Activated B cell treated with CpG ODN at 0.5 μM for 24 hours (primary cell): ENCODE data around the gene UPF3B. TPM values are rescaled to one million over a fixed set of nuclear protein-coding genes. Genes with fewer than 3 reads are reported as not detected.

Experiments used
- ATAC-seq: fragments of 200-7000 bp; cut with Tn5 transposase; one replicate; pipeline ENCODE4 v1.10.0; 2021; ENCODE audit warnings: low read depth, mild to moderate bottlenecking, moderate library complexity
- CTCF ChIA-PET: fragments of 350-600 bp; sonication (Branson Sonifier 250); formaldehyde crosslinking; loops from one replicate; lab custom pipeline; 2021; ENCODE audit warnings: antibody characterized with exemption; lab: Charles Lee
- POLR2A ChIA-PET: fragments of 350-600 bp; sonication (Branson Sonifier 250); formaldehyde crosslinking; loops from one replicate; lab custom pipeline; 2021; ENCODE audit warnings: antibody characterized with exemption; lab: Charles Lee
- DNase-seq: peaks from one replicate; pipeline ENCODE4 v3.0.0; 2022
- H3K27ac Mint-ChIP-seq: one replicate; pipeline ENCODE4 v1.8.0; 2020; ENCODE audit warnings: mixed read lengths
- H3K27me3 Mint-ChIP-seq: one replicate; pipeline ENCODE4 v1.8.0; 2021; ENCODE audit warnings: mixed read lengths
- H3K36me3 Mint-ChIP-seq: one replicate; pipeline ENCODE4 v1.8.0; 2021; ENCODE audit warnings: low read depth, mixed read lengths
- H3K4me1 Mint-ChIP-seq: one replicate; pipeline ENCODE4 v1.8.0; 2021; ENCODE audit warnings: mixed read lengths
- H3K4me3 Mint-ChIP-seq: one replicate; pipeline ENCODE4 v1.8.0; 2020; ENCODE audit warnings: mild to moderate bottlenecking, mixed read lengths
- H3K9me3 Mint-ChIP-seq: one replicate; pipeline ENCODE4 v1.8.0; 2020; ENCODE audit warnings: mixed read lengths
- intact Hi-C: fragments of 100-400 bp; cut with micrococcal nuclease; formaldehyde crosslinking; loops from one replicate; pipeline ENCODE4 v1.15.1; 2024
- total RNA-seq: library from RNA; stranded (reverse); gene quantifications from 2 replicates; pipeline ENCODE4 v1.2.3, GENCODE V29; 2022
- TF ChIP-seq, protein P1 (sequence below): fragments of 200-600 bp; IDR thresholded peaks from one replicate; pipeline ENCODE4 v1.8.0; 2022; ENCODE audit warnings: antibody characterized with exemption, mild to moderate bottlenecking

The UPF3B gene
- total RNA-seq, 1 donor from 2014 or later: 14.0 TPM

DNA sequence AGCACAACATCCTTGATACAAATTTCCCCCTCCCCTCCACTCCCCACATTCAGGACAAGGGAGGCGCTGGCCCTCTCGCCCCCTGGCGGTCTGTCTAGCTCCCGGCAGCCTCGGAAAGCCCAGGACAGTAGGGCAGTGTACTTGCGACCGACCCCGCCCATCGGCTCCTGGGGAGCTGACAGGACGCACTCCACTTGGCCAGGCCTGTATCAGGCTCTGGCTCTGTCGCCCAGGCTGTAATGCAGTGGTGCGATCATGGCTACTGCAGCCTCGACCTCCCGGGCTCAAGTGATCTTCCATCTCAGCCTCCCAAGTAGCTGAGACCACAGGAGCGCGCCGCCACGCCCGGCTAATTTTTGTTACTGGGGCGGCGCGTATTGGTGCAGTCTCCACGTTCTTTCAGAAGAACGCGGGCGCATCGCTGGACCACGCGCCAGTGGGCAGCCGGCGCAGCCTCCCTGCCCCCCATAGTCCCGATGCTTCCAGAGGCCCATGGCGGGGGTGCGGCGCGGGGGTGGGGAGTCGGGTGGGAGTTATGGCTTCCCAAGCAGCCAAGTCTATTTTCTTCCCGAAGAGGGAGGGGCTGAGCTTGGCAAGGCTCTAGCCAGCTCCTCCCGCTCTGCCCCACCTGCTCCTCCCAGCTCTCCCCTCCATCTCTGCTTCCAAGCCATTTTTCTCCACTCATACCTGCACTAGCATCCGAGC, 35.1 kb upstream of the UPF3B start:
- Mint-ChIP-seq H3K27me3 (no peaks in the 10 kb centered on the region), H3K9me3 (no peaks in the 10 kb centered on the region), H3K27ac (no peak overlapping the region), H3K36me3 (no peaks in the 10 kb centered on the region), H3K4me3 (peak overlapping the region; percentile 44), H3K4me1 (peaks cover 5% of the 10 kb centered on the region)
- ChIA-PET POLR2A (interaction anchor here (0.7 to 1.0 kb wide), 3 partner anchors 14 to 1071 kb away, joined by 3 to 5 read pairs (median 3); partner anchors contain the start of gene RPL39), CTCF (interaction anchor here (0.6 to 0.9 kb wide), 2 partner anchors 9 to 26 kb away, joined by 3 to 4 read pairs; no protein-coding TSS in a partner anchor)
- peak; percentile 86 for ATAC-seq
- peak; percentile 37 for DNase-seq
- TF ChIP-seq, protein P1, sequence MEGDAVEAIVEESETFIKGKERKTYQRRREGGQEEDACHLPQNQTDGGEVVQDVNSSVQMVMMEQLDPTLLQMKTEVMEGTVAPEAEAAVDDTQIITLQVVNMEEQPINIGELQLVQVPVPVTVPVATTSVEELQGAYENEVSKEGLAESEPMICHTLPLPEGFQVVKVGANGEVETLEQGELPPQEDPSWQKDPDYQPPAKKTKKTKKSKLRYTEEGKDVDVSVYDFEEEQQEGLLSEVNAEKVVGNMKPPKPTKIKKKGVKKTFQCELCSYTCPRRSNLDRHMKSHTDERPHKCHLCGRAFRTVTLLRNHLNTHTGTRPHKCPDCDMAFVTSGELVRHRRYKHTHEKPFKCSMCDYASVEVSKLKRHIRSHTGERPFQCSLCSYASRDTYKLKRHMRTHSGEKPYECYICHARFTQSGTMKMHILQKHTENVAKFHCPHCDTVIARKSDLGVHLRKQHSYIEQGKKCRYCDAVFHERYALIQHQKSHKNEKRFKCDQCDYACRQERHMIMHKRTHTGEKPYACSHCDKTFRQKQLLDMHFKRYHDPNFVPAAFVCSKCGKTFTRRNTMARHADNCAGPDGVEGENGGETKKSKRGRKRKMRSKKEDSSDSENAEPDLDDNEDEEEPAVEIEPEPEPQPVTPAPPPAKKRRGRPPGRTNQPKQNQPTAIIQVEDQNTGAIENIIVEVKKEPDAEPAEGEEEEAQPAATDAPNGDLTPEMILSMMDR: no peak
- intact Hi-C loops: no loop called here

DNA sequence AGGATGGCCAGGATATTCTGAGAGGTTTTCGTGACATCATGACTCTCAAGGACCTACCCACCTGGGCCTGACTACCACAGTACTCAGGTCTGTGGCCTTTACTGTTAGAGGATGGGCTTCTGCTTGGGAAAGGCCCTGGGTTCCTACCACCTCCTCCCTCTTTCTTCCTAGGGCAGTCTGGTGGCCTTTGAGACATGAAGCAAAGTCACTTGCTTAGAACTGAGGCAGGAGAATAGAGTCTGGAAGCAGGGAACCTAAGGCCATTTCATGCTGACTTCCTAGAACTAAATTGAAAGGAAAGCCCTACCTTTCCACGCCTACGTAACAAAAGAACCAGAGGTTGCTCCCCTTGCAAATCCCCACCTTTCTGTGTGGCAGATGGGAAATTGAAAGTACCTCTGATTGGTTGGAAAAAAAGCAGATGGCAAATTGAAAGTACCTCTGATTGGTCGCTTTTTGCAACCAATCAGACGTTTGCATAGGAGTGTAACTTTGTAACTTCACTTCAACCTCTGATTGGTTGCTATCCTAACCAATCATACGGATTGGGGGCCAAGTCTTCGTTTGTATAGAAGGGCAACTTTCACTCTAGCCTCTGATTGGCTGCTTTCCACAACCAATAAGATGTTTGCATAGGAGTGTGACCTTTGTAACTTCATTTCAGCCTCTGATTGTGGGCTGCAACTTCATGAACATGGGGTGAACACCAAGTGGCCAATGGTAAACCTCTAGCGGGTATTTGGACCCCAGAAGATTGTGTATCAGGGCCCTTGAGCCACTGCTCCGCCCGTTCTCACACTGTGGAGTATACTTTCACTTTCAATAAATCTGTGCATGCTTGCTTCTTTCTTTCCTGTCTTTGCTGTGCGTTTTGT, 33.0 kb upstream of the UPF3B start:
- no peaks in the 10 kb centered on the region for H3K9me3 Mint-ChIP-seq
- no peaks in the 10 kb centered on the region for H3K27me3 Mint-ChIP-seq
- intact Hi-C loops: no loop called here
- no peak overlapping the region for H3K4me3 Mint-ChIP-seq
- DNase-seq (no peak), ATAC-seq (no peak)
- H3K27ac Mint-ChIP-seq: no peak overlapping the region
- CTCF ChIA-PET: no interaction called here
- H3K36me3 Mint-ChIP-seq: no peaks in the 10 kb centered on the region
- peaks cover 6% of the 10 kb centered on the region for H3K4me1 Mint-ChIP-seq
- POLR2A ChIA-PET: no interaction called here
- TF ChIP-seq, protein P1: no peak

GRCh38 chrX:119880552-119881437, 28.0 kb upstream of the UPF3B start:
- no peaks in the 10 kb centered on the region for H3K9me3 Mint-ChIP-seq
- peaks cover 13% of the 10 kb centered on the region for H3K4me1 Mint-ChIP-seq
- TF ChIP-seq, protein P1: no peak
- DNase-seq: no peak
- H3K27me3 Mint-ChIP-seq: no peaks in the 10 kb centered on the region
- peak; percentile 81 for ATAC-seq
- peaks cover 15% of the 10 kb centered on the region for H3K36me3 Mint-ChIP-seq
- ChIA-PET CTCF (no interaction called here), POLR2A (interaction anchor here (1.2 kb wide), 1 partner anchor 89 kb away, joined by 4 read pairs; the partner anchor contains the start of gene RPL39)
- H3K27ac Mint-ChIP-seq: no peak overlapping the region
- intact Hi-C loops: loop anchor here (1.0 to 2.0 kb wide), 2 partner anchors 90 to 364 kb away; partner anchors contain the start of gene RPL39
- no peak overlapping the region for H3K4me3 Mint-ChIP-seq

- DNase-seq (no peak), ATAC-seq (no peak)
- H3K4me1 Mint-ChIP-seq: peaks cover 13% of the 10 kb centered on the region
- no peaks in the 10 kb centered on the region for H3K27me3 Mint-ChIP-seq
- H3K4me3 Mint-ChIP-seq: no peak overlapping the region
- POLR2A ChIA-PET: interaction anchor here (0.7 to 1.6 kb wide), 3 partner anchors 89 to 122 kb away, joined by 3 to 4 read pairs (median 4); partner anchors contain the start of gene RPL39
- CTCF ChIA-PET: no interaction called here
- TF ChIP-seq, protein P1: no peak
- H3K9me3 Mint-ChIP-seq: no peaks in the 10 kb centered on the region
- intact Hi-C loops: loop anchor here (2.0 kb wide), 1 partner anchor 89 kb away; the partner anchor contains the start of gene RPL39
- no peak overlapping the region for H3K27ac Mint-ChIP-seq
- H3K36me3 Mint-ChIP-seq: peaks cover 16% of the 10 kb centered on the region
These were observed 27.3 kb upstream of the UPF3B start for GRCh38 chrX:119880076-119880475.
